Peyer's patch (tissue), 4 donors: ENCODE data around the gene DISP3.

Source experiments
- POLR2A ChIP-seq, 2 donors: fragments of 450-650 bp; IDR thresholded peaks; one replicate each; pipeline ENCODE4 v1.5.1; 2017; ENCODE audit warnings: antibody characterized with exemption in 2 of 2, mild to moderate bottlenecking in 2 of 2, moderate library complexity in 2 of 2
- TF ChIP-seq, protein P1 (sequence below), 6 experiments: fragments of 450-650 bp in 4 of 6; fragments of 200-600 bp in 2 of 6; sonication (generic) in 1 of 6; IDR thresholded peaks; one replicate each; pipeline ENCODE4 v1.5.1; 2017 to 2019; ENCODE audit warnings: antibody characterized with exemption in 6 of 6, mild to moderate bottlenecking in 3 of 6, moderate library complexity in 1 of 6

DNA sequence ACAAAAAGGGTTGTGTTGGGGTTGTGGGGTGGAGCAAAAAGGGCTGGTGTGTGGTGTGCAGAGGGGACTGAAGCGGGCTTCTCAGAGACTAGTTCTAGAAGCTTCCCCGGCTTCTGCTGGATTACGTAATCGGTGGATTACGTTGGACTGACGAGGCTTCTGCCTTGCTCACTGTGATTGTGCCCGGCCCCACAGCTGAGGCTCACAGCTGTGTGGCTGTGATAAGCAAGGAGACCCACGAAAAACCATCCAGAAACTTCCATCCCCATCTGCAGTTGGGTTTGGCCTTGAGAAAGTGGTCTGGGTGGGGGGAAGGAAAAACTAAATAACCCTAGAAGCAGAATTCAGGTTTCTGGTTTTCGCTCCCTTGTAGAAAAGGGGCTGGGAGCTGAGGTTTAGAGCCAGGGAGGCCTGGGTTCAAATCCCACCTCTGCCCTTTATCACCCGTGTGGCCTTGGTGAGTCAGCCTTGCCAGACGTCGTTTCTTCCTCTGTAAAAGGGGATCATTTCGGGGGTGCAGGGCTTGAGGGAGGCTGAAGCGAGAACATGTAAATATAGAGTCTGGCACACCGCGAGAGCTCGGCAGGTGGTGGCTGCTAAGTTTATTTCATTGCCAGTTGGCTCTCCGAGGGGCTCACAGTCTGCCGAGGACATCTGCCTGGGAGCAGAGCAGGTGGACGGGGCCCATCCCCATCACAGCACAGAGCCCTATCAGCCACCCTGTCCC, 30.4 kb upstream of the DISP3 start:
- TF ChIP-seq, protein P1, sequence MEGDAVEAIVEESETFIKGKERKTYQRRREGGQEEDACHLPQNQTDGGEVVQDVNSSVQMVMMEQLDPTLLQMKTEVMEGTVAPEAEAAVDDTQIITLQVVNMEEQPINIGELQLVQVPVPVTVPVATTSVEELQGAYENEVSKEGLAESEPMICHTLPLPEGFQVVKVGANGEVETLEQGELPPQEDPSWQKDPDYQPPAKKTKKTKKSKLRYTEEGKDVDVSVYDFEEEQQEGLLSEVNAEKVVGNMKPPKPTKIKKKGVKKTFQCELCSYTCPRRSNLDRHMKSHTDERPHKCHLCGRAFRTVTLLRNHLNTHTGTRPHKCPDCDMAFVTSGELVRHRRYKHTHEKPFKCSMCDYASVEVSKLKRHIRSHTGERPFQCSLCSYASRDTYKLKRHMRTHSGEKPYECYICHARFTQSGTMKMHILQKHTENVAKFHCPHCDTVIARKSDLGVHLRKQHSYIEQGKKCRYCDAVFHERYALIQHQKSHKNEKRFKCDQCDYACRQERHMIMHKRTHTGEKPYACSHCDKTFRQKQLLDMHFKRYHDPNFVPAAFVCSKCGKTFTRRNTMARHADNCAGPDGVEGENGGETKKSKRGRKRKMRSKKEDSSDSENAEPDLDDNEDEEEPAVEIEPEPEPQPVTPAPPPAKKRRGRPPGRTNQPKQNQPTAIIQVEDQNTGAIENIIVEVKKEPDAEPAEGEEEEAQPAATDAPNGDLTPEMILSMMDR (IDR thresholded peaks at IDR 0.05), result no peak
- TF ChIP-seq POLR2A (IDR thresholded peaks at IDR 0.05), result no peak
